ENCODE results near the gene MYH11.

The MYH11 gene

DNA sequence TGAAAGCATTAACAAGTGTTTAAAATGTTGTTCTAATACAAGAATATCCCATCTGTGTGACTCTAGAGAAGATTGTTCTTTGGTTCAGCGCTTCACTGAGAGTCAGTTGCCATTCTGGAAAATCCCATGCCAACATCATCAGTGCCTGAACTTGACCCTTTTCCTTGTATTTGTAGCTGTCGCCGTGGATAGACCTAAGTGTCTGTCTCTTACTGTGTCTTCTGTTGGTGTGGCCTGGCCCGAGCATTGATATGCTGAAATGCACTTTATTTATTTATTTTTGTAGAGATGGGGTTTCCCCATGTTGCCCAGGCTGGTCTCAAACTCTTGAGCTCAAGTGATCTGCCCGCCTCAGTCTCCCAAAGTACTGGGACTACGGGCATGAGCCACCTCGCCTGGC lies 76.0 kb downstream of the MYH11 start:
- Histone ChIP-seq H3K27me3 (no peaks in the 10 kb centered on the region), H3K9me3 (no peaks in the 10 kb centered on the region), H3K36me3 (peaks cover 93 to 99% (median 95%) of the 10 kb centered on the region in 3 donors), H3K4me1 (peaks cover 0 to 86% (median 29%) of the 10 kb centered on the region in 4 donors), H3K27ac (peak overlapping the region; percentile 45 to 74), H3K4me3 (no peak overlapping the region)
- TF ChIP-seq, protein P1, sequence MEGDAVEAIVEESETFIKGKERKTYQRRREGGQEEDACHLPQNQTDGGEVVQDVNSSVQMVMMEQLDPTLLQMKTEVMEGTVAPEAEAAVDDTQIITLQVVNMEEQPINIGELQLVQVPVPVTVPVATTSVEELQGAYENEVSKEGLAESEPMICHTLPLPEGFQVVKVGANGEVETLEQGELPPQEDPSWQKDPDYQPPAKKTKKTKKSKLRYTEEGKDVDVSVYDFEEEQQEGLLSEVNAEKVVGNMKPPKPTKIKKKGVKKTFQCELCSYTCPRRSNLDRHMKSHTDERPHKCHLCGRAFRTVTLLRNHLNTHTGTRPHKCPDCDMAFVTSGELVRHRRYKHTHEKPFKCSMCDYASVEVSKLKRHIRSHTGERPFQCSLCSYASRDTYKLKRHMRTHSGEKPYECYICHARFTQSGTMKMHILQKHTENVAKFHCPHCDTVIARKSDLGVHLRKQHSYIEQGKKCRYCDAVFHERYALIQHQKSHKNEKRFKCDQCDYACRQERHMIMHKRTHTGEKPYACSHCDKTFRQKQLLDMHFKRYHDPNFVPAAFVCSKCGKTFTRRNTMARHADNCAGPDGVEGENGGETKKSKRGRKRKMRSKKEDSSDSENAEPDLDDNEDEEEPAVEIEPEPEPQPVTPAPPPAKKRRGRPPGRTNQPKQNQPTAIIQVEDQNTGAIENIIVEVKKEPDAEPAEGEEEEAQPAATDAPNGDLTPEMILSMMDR (IDR thresholded peaks at IDR 0.05), result no peak
- DNase-seq, result no peak
- intact Hi-C loops (cut with DNase I; ENCODE audit: low total_unique reads), result no loop called here

DNA sequence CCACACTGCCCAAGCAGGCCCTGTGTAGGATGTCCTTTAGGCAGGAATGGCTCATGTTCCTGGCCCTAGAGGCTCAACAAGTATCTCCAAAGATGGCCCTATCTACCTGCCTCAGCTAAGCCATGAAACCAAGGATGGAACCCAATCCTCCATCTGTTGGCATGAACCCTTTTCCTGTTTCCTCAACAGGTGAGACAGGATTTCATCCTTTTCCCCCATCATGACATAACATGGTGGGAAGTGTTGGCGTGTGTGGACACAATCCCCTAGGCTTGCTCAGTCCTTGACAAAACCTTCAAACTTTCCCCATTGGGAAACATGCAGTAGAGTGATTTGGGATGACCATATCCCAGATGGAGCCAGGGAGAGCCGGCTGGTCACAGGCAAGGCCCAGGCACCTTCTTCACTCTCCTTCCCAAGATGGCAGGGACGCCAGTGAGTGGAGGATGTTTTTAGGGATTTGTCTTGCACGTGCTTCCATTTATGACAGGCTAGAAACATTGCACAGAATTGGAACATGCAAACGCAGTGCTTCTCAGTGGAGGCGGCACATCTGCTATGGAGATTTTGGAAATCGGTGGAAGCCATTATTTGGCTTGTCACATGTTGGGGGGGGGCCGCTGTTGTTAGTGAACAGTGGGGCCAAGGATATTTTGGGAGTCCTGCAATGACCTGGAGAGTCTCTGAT lies 77.0 kb downstream of the MYH11 start:
- no peaks in the 10 kb centered on the region for H3K9me3 ChIP-seq
- no peak overlapping the region for H3K4me3 ChIP-seq
- TF ChIP-seq, protein P1 (IDR thresholded peaks at IDR 0.05), result no peak
- H3K27ac ChIP-seq, result peak overlapping the region; percentile 61 to 74
- H3K27me3 ChIP-seq, result no peaks in the 10 kb centered on the region
- DNase-seq, result no peak
- H3K36me3 ChIP-seq, result peaks cover 93% of the 10 kb centered on the region in 3 donors
- H3K4me1 ChIP-seq, result peaks cover 0 to 86% (median 30%) of the 10 kb centered on the region in 4 donors
- intact Hi-C loops (cut with DNase I; ENCODE audit: low total_unique reads), result no loop called here

DNA sequence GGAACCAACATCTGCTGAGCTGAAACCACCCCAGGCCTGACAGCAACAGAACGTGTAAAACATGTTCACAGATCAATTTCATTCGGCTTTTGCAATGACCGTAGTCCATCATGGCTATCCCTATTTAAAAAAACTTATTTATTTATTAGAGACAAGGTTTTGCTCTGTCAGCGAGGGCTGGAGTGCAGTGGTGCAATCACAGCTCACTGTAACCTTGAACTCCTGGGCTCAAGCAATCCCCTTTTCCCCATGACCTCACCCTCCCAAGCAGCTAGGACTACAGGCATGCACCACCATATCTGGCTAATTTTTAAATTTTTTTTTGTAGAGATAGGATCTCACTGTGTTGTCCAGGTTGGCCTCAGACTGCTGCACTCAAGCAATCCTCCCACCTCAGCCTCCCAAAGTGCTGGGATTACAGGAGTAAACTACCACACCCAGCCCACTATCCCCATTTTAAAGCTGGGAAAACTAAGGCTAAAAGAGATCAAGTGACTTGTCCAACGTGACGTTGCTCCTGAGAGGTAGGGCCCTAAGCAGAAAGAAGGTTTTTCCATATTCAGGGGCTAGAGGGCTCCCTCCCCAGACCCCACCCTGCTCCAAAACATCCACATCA lies 77.7 kb downstream of the MYH11 start:
- TF ChIP-seq, protein P1 (IDR thresholded peaks at IDR 0.05), result no peak
- Histone ChIP-seq H3K9me3 (no peaks in the 10 kb centered on the region), H3K4me1 (peaks cover 0 to 86% (median 35%) of the 10 kb centered on the region in 4 donors), H3K4me3 (no peak overlapping the region), H3K27ac (peak overlapping the region; percentile 61 to 74), H3K27me3 (no peaks in the 10 kb centered on the region), H3K36me3 (peaks cover 87 to 92% (median 91%) of the 10 kb centered on the region in 3 donors)
- DNase-seq, result no peak
- intact Hi-C loops (cut with DNase I; ENCODE audit: low total_unique reads), result no loop called here

DNA sequence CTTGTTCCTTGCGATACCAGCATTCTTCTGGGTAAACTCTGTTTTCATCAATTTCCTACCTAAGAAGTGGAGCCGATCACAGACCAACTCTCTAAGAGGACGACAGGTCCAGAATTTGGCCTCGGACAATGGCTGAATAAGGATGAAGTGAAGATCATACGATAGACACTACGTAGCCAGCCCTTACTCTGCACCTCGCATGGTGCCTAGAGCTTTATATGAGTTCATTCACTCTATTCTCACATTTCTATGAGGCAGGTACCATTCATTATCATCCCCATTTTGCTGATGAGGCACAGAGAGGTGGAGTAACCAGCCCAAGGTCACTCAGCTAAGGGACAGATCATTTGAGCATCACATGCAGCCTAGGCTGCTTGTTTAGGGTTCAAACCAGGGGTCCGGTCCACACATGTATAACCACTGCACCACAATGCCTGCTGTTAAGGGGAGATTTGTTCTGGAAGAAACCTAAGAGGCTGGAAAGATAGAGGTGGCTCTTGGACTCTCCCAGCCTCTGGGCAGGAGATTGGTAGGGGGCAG lies 78.6 kb downstream of the MYH11 start:
- Histone ChIP-seq H3K9me3 (no peaks in the 10 kb centered on the region), H3K27ac (peak overlapping the region; percentile 61 to 74), H3K4me1 (peaks cover 0 to 89% (median 40%) of the 10 kb centered on the region in 4 donors), H3K36me3 (peaks cover 79 to 85% (median 84%) of the 10 kb centered on the region in 3 donors), H3K27me3 (no peaks in the 10 kb centered on the region), H3K4me3 (no peak overlapping the region)
- TF ChIP-seq, protein P1 (IDR thresholded peaks at IDR 0.05), result no peak
- intact Hi-C loops (cut with DNase I; ENCODE audit: low total_unique reads), result no loop called here
- DNase-seq, result no peak

DNA sequence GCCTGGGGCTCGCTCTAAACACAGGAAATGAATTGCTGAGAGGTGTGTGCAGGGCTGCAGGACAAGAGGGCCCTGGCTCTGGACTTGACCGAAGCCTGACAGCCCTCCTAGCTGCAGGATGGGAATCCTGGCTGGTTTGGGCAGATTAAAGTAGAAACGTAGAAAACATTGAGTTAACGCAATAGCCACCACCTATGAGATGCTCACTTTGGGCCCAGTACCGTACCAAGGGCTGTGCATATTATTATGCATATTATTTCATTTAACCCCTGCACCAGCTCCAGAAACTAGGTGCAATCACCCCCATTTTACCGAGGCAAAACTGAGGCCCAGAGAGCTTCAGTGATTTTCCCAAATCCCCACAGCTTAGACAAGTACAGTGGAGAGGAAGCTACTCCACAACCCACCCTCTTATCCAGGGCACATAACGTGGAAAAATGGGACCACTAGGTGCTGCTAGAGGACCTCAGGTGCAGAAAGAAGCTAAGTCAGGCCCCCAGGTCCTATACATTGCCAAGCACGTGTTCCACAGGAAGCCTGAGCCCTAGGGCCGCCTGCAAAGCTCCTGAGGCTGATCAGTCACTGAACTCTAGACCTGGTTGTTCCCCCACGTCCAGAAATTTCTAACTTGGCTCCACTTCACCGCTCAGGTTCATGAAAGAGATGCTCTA lies 79.2 kb downstream of the MYH11 start:
- Histone ChIP-seq H3K27ac (peak overlapping the region; percentile 74 to 76), H3K4me1 (peaks cover 0 to 88% (median 43%) of the 10 kb centered on the region in 4 donors), H3K27me3 (no peaks in the 10 kb centered on the region), H3K4me3 (no peak overlapping the region), H3K36me3 (peaks cover 74 to 80% (median 79%) of the 10 kb centered on the region in 3 donors), H3K9me3 (no peaks in the 10 kb centered on the region)
- TF ChIP-seq, protein P1 (IDR thresholded peaks at IDR 0.05), result no peak
- DNase-seq, result no peak
- intact Hi-C loops (cut with DNase I; ENCODE audit: low total_unique reads), result no loop called here

Data from tibial artery (tissue), 4 donors.